ENCODE results near the gene ZNF684. TPM values are rescaled to one million over a fixed set of nuclear protein-coding genes. Genes with fewer than 3 reads are reported as not detected.
A peak's percentile ranks its signal among the peaks of the same experiment; 100 is the strongest.
"Not testable (repeated sequence)": the region's sequence is repeated elsewhere in the genome, so short reads cannot be mapped to it uniquely, and the experiment has no call there.

Gene ZNF684
- total RNA-seq, 1 donor from 2014 or later, result 11.0 TPM

GRCh38 chr1:40574805-40575204 is 43.4 kb downstream of the ZNF684 start:
- DNase-seq (ENCODE audit: low read depth), result not testable (repeated sequence)

- no peak for DNase-seq (ENCODE audit: low read depth)
These were observed 43.9 kb downstream of the ZNF684 start for GRCh38 chr1:40575336-40575735.

- DNase-seq (ENCODE audit: low read depth), result no peak
These were observed 50.7 kb downstream of the ZNF684 start for GRCh38 chr1:40582116-40582515.

- DNase-seq (ENCODE audit: low read depth), result no peak
These were observed 52.5 kb downstream of the ZNF684 start for GRCh38 chr1:40583980-40584379.

- no peak for DNase-seq (ENCODE audit: low read depth)
These were observed 57.1 kb downstream of the ZNF684 start for GRCh38 chr1:40588586-40588985.

GRCh38 chr1:40592107-40592803 is 60.8 kb downstream of the ZNF684 start:
- DNase-seq (ENCODE audit: low read depth), result peak; percentile 45

- no peak for DNase-seq (ENCODE audit: low read depth)
These were observed 62.2 kb downstream of the ZNF684 start for GRCh38 chr1:40593449-40594186.

GRCh38 chr1:40594187-40594531 is 62.7 kb downstream of the ZNF684 start:
- no peak for DNase-seq (ENCODE audit: low read depth)

- DNase-seq (ENCODE audit: low read depth), result no peak
These were observed 64.2 kb downstream of the ZNF684 start for GRCh38 chr1:40595623-40596022.

Other genes starting within 250 kb of the ZNF684 start
- 4.2 and 7.5 TPM in 2 replicates for gene COL9A2, start 214.4 kb upstream of the ZNF684 start, total RNA-seq
- gene SMAP2, start 157.9 kb upstream of the ZNF684 start, total RNA-seq, result 5.6 and 11.5 TPM in 2 replicates
- gene ZFP69B, start 81.2 kb upstream of the ZNF684 start, total RNA-seq, result 1.2 and 4.9 TPM in 2 replicates
- gene ZFP69, start 54.3 kb upstream of the ZNF684 start, total RNA-seq, result 3.0 and 3.2 TPM in 2 replicates
- 8.3 and 12.0 TPM in 2 replicates for gene EXO5, start 22.9 kb upstream of the ZNF684 start, total RNA-seq
- 6.7 and 12.5 TPM in 2 replicates for gene RIMS3, start 134.0 kb downstream of the ZNF684 start, total RNA-seq
- 18.6 and 40.4 TPM in 2 replicates for gene NFYC, start 160.1 kb downstream of the ZNF684 start, total RNA-seq

Measured in renal cortical epithelial cell (primary cell).